Neural progenitor cell (in vitro differentiated cells): ENCODE measurements around the gene CYBB. TPM values are rescaled to one million over a fixed set of nuclear protein-coding genes. Genes with fewer than 3 reads are reported as not detected.

ENCODE experiments used
- DNase-seq: peaks from one replicate; pipeline ENCODE4 v3.0.0-alpha.2; 2016; ENCODE audit warnings: low spot score
- H2AFZ ChIP-seq: fragments of 200-600 bp; sonication (generic); replicated peaks from 2 replicates; pipeline ENCODE4 v1.6.1; 2016; ENCODE audit warnings: antibody characterized with exemption
- H3F3A ChIP-seq: fragments of 200-600 bp; sonication (generic); 2 replicates; pipeline ENCODE4 v1.6.1; 2016; ENCODE audit warnings: antibody characterized with exemption, low read depth
- H3K27ac ChIP-seq: fragments of 200-600 bp; sonication (generic); 2 replicates; pipeline ENCODE4 v1.5.1; 2016; ENCODE audit warnings: mild to moderate bottlenecking
- H3K27me3 ChIP-seq: fragments of 200-600 bp; sonication (generic); 2 replicates; pipeline ENCODE4 v1.6.1; 2016; ENCODE audit warnings: mild to moderate bottlenecking, moderate library complexity
- H3K36me3 ChIP-seq: fragments of 200-600 bp; sonication (generic); 2 replicates; pipeline ENCODE4 v1.5.1; 2016
- H3K4me1 ChIP-seq: fragments of 200-600 bp; sonication (generic); 2 replicates; pipeline ENCODE4 v1.6.1; 2016; ENCODE audit warnings: mixed run types
- H3K4me2 ChIP-seq: fragments of 200-600 bp; sonication (generic); 2 replicates; pipeline ENCODE4 v1.6.1; 2016
- H3K4me3 ChIP-seq: fragments of 200-600 bp; sonication (generic); 2 replicates; pipeline ENCODE4 v1.5.1; 2016
- H3K79me2 ChIP-seq: fragments of 200-600 bp; sonication (generic); 2 replicates; pipeline ENCODE4 v1.6.1; 2016; ENCODE audit warnings: low read depth
- H3K9ac ChIP-seq: fragments of 200-600 bp; sonication (generic); 2 replicates; pipeline ENCODE4 v1.6.1; 2016
- H3K9me3 ChIP-seq: fragments of 200-600 bp; sonication (generic); 2 replicates; pipeline ENCODE4 v1.5.1; 2016; ENCODE audit warnings: low read depth
- H4K20me1 ChIP-seq: fragments of 200-600 bp; sonication (generic); 2 replicates; pipeline ENCODE4 v1.6.1; 2016; ENCODE audit warnings: low read depth
- H3K27ac Mint-ChIP-seq: 3 replicates; pipeline ENCODE4 v1.8.0; 2021; ENCODE audit warnings: mixed read lengths
- H3K27me3 Mint-ChIP-seq: 2 replicates; pipeline ENCODE4 v1.8.0; 2022; ENCODE audit warnings: low read depth, mild to moderate bottlenecking, inconsistent platforms, moderate library complexity, mixed read lengths; ENCODE audit not compliant: insufficient read depth
- H3K36me3 Mint-ChIP-seq: 3 replicates; pipeline ENCODE4 v1.8.0; 2021; ENCODE audit warnings: mixed read lengths
- H3K4me1 Mint-ChIP-seq: 3 replicates; pipeline ENCODE4 v1.8.0; 2021; ENCODE audit warnings: mixed read lengths
- H3K4me3 Mint-ChIP-seq: 3 replicates; pipeline ENCODE4 v1.8.0; 2021; ENCODE audit warnings: mild to moderate bottlenecking, moderate library complexity, mixed read lengths
- H3K9me3 Mint-ChIP-seq: 3 replicates; pipeline ENCODE4 v1.8.0; 2020; ENCODE audit warnings: mixed read lengths
- EZH2 ChIP-seq: fragments of 200-600 bp; sonication (generic); IDR thresholded peaks from 2 replicates; pipeline ENCODE4 v1.6.1; 2017; ENCODE audit warnings: antibody characterized with exemption, mild to moderate bottlenecking, moderate library complexity
- EZH2phosphoT487 ChIP-seq: fragments of 200-600 bp; sonication (generic); IDR thresholded peaks from 2 replicates; pipeline ENCODE4 v1.6.1; 2017; ENCODE audit warnings: antibody characterized with exemption
- total RNA-seq: library from RNA; depleted of rRNA; stranded (reverse); fragments of >200 nt; gene quantifications from 2 replicates; pipeline ENCODE4 v1.2.3, GENCODE V29; 2015; ENCODE audit warnings: low replicate concordance
- TF ChIP-seq, protein P1 (sequence below): fragments of 200-600 bp; sonication (generic); IDR thresholded peaks from 2 replicates; pipeline ENCODE4 v1.5.1; 2017; ENCODE audit warnings: antibody characterized with exemption, mild to moderate bottlenecking

Gene CYBB
- total RNA-seq, 1 donor from 2014 or later: not detected

DNA sequence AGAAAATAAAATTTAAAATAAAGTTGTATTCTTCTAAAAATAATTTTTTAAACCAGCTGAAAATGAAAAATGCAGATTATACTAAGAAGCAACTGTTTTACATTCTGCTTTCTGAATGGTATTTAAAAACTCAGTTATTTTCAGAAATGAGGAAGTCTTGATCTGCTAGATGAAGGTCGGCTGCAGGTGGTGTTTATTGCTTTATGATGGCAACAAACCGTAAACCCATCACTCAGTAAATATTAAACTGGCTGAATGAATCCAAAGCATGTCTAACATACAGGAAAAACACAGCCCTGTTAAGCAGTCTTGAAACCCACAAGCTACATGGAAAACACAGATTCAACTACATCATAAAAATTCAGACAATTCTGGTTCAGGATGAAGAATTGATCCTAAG lies 38.2 kb downstream of the CYBB start:
- Mint-ChIP-seq H3K4me3 (no peak overlapping the region), H3K9me3 (no peaks in the 10 kb centered on the region), H3K27ac (no peak overlapping the region), H3K36me3 (no peaks in the 10 kb centered on the region), H3K4me1 (no peaks in the 10 kb centered on the region), H3K27me3 (no peaks in the 10 kb centered on the region)
- no peaks in the 10 kb centered on the region for H3K4me1 ChIP-seq
- no peaks in the 10 kb centered on the region for H3K79me2 ChIP-seq
- no peaks in the 10 kb centered on the region for H4K20me1 ChIP-seq
- DNase-seq: no peak
- TF ChIP-seq EZH2 (no peak), EZH2phosphoT487 (no peak)
- TF ChIP-seq, protein P1, sequence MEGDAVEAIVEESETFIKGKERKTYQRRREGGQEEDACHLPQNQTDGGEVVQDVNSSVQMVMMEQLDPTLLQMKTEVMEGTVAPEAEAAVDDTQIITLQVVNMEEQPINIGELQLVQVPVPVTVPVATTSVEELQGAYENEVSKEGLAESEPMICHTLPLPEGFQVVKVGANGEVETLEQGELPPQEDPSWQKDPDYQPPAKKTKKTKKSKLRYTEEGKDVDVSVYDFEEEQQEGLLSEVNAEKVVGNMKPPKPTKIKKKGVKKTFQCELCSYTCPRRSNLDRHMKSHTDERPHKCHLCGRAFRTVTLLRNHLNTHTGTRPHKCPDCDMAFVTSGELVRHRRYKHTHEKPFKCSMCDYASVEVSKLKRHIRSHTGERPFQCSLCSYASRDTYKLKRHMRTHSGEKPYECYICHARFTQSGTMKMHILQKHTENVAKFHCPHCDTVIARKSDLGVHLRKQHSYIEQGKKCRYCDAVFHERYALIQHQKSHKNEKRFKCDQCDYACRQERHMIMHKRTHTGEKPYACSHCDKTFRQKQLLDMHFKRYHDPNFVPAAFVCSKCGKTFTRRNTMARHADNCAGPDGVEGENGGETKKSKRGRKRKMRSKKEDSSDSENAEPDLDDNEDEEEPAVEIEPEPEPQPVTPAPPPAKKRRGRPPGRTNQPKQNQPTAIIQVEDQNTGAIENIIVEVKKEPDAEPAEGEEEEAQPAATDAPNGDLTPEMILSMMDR: no peak
- no peaks in the 10 kb centered on the region for H3K36me3 ChIP-seq
- no peak overlapping the region for H3K4me3 ChIP-seq
- no peak overlapping the region for H3K27ac ChIP-seq
- no peaks in the 10 kb centered on the region for H3K27me3 ChIP-seq
- no peaks in the 10 kb centered on the region for H3F3A ChIP-seq
- H3K4me2 ChIP-seq: no peak overlapping the region
- no peaks in the 10 kb centered on the region for H3K9me3 ChIP-seq
- H2AFZ ChIP-seq: no peak overlapping the region
- H3K9ac ChIP-seq: no peak overlapping the region

DNA sequence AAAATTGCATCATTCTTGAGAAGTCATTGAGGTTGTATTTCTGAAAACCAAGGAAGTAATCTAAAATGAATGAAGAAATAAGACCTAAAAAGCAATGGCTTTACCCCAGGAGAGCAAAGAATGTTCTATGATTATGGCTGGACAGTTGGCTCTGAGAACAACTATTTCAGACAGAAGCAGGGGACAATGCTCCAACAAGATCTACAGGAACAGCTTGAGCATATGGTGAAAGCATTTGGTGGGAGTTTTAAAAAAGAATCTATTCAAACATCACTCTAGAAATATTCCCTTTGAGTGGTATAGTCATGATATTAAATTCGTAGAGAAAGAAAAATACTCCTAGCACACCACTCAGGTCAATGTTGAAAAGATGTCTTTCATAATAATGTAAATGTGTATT lies 40.8 kb downstream of the CYBB start:
- H3K36me3 Mint-ChIP-seq: no peaks in the 10 kb centered on the region
- H3K9me3 Mint-ChIP-seq: no peaks in the 10 kb centered on the region
- H3K27me3 Mint-ChIP-seq: no peaks in the 10 kb centered on the region
- TF ChIP-seq EZH2phosphoT487: no peak
- H3K4me2 ChIP-seq: no peak overlapping the region
- no peaks in the 10 kb centered on the region for H3K9me3 ChIP-seq
- H3K27ac Mint-ChIP-seq: no peak overlapping the region
- no peaks in the 10 kb centered on the region for H3K4me1 Mint-ChIP-seq
- no peaks in the 10 kb centered on the region for H3F3A ChIP-seq
- no peak overlapping the region for H3K9ac ChIP-seq
- no peak overlapping the region for H3K4me3 Mint-ChIP-seq
- no peak overlapping the region for H3K27ac ChIP-seq
- H4K20me1 ChIP-seq: no peaks in the 10 kb centered on the region
- H3K4me3 ChIP-seq: no peak overlapping the region
- no peaks in the 10 kb centered on the region for H3K27me3 ChIP-seq
- DNase-seq: no peak
- H3K79me2 ChIP-seq: no peaks in the 10 kb centered on the region
- H2AFZ ChIP-seq: no peak overlapping the region
- H3K36me3 ChIP-seq: no peaks in the 10 kb centered on the region
- no peaks in the 10 kb centered on the region for H3K4me1 ChIP-seq

DNA sequence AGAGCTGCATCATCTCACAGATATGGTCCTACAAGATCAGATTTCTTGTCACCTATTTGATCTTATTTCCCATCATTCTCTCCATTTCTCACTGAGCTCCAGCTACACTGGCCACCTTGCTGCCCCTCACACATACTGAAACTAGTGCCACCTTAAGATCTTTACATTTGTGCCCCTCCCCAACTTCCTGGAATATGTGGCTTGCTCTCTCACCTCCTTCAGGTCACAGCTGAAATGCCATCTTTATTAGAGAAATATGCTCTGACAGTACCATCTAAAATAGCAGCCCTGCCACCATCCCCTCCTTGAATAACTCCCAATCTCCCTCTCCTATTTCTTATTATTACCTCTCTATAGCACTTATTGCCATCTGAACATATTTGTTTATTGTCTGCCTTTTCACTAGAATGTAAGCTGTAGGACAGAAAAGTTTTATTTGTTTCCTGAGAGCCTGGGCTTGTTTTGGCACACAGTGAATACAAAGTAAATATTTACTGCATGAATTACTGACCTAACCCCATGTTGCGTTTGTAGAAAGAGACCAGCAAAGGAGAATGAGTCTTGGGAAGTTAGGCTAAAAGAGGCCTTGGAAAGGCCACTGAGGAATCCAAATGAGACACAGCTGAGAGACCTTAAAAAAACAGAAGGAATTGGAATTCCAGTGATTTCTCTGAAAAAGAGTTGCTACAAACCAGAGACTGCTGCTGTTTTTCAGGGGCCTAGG lies 44.8 kb downstream of the CYBB start:
- Histone ChIP-seq H3K4me3 (no peak overlapping the region), H3K9ac (no peak overlapping the region), H3K4me2 (no peak overlapping the region), H4K20me1 (no peaks in the 10 kb centered on the region), H3F3A (no peaks in the 10 kb centered on the region), H3K9me3 (no peaks in the 10 kb centered on the region), H3K79me2 (no peaks in the 10 kb centered on the region), H3K4me1 (no peaks in the 10 kb centered on the region), H3K27me3 (no peaks in the 10 kb centered on the region), H2AFZ (no peak overlapping the region), H3K36me3 (no peaks in the 10 kb centered on the region), H3K27ac (no peak overlapping the region)
- Mint-ChIP-seq H3K27me3 (no peaks in the 10 kb centered on the region), H3K4me3 (no peak overlapping the region), H3K4me1 (no peaks in the 10 kb centered on the region), H3K36me3 (no peaks in the 10 kb centered on the region), H3K27ac (no peak overlapping the region), H3K9me3 (no peaks in the 10 kb centered on the region)
- TF ChIP-seq EZH2phosphoT487 (no peak), EZH2 (no peak)
- TF ChIP-seq, protein P1: no peak
- DNase-seq: no peak

DNA sequence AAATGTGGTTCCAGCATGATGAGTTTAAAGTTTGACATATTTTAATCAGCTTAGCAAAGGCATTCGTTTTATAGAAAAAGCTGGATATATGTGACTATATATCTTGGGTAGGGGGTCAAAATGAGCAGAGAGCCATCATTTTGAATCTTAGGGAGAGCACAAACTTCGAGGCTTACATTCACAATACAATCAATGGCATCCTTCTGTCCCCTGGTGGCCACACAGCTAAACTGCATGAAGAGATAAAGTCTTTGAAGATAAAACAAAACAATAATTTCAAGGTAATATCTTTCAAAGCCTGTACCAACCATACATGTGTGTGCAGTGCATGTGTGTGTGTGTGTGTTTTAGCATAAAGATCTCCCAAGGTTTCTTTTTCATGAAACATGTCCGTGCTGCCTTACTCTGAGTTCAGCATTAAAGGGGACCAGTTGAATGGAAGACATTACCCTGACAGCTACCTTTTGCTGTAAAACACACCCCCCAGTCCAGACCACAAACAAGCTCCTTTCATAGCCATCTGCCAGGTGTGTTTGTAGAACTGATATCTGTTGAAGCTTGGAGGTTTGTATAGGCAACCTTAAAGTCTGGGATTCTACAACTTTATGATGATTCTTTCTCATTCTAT lies 45.5 kb downstream of the CYBB start:
- Histone ChIP-seq H2AFZ (no peak overlapping the region), H3K9me3 (no peaks in the 10 kb centered on the region), H3K27ac (no peak overlapping the region), H3K4me3 (no peak overlapping the region), H3K36me3 (no peaks in the 10 kb centered on the region), H3K4me1 (no peaks in the 10 kb centered on the region), H3K9ac (no peak overlapping the region), H3F3A (no peaks in the 10 kb centered on the region), H4K20me1 (no peaks in the 10 kb centered on the region), H3K79me2 (no peaks in the 10 kb centered on the region), H3K27me3 (no peaks in the 10 kb centered on the region), H3K4me2 (no peak overlapping the region)
- TF ChIP-seq, protein P1: peak; percentile 80
- TF ChIP-seq EZH2: no peak
- Mint-ChIP-seq H3K27ac (no peak overlapping the region), H3K36me3 (no peaks in the 10 kb centered on the region), H3K9me3 (no peaks in the 10 kb centered on the region), H3K4me3 (no peak overlapping the region), H3K27me3 (no peaks in the 10 kb centered on the region), H3K4me1 (no peaks in the 10 kb centered on the region)
- peak; percentile 40 for DNase-seq
